HK-2 (cell line): ENCODE measurements around the gene ARHGAP45.

ENCODE experiments used
- DNase-seq: peaks from one replicate; pipeline ENCODE4 v3.0.0-alpha.2; 2018; ENCODE audit not compliant: unreplicated experiment

ARHGAP45 gene

DNA sequence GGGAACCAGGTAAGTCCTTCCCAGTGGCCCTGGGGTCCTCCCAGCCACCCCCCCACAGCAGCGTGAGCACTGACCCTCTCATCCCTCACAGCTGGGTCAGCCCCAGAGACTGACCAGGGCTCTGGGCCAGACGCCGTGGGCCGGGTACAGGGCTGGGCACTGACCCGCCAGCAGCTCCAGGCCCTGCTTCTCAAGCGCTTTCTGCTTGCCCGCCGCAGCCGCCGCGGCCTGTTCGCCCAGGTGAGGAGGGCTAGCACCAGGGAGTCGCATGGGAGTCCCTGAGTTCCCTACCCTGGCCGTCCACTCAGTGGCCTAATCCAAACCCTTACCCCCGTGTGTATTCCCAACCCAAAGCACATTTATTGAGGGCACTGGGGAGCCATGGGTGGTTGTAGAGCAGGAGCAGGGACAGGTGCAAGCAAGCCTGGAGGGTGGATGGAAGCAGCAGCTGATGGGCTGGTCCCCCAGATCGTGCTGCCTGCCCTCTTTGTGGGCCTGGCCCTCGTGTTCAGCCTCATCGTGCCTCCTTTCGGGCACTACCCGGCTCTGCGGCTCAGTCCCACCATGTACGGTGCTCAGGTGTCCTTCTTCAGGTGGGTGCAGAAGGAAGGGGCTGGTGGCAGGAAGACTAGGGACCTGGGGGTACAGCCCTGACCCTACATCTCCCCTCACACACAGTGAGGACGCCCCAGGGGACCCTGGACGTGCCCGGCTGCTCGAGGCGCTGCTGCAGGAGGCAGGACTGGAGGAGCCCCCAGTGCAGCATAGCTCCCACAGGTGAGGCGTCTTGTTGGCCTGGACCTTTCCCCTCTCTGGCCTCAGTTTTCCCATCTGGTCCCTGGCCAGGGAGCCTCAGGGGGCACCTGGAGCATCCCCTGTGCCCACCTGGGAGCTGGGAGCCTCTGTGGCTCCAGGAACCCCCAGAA is 12.6 kb upstream of the ARHGAP45 start:
- no peak for DNase-seq

DNA sequence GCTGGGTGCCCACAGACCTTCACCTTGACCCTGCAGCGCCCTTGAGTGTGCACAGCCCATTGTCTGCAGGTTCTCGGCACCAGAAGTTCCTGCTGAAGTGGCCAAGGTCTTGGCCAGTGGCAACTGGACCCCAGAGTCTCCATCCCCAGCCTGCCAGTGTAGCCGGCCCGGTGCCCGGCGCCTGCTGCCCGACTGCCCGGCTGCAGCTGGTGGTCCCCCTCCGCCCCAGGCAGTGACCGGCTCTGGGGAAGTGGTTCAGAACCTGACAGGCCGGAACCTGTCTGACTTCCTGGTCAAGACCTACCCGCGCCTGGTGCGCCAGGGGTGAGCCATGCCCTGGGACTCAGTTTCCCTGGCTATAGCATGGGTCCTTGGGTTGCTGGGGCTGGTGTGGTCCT is 11.9 kb upstream of the ARHGAP45 start:
- no peak for DNase-seq

DNA sequence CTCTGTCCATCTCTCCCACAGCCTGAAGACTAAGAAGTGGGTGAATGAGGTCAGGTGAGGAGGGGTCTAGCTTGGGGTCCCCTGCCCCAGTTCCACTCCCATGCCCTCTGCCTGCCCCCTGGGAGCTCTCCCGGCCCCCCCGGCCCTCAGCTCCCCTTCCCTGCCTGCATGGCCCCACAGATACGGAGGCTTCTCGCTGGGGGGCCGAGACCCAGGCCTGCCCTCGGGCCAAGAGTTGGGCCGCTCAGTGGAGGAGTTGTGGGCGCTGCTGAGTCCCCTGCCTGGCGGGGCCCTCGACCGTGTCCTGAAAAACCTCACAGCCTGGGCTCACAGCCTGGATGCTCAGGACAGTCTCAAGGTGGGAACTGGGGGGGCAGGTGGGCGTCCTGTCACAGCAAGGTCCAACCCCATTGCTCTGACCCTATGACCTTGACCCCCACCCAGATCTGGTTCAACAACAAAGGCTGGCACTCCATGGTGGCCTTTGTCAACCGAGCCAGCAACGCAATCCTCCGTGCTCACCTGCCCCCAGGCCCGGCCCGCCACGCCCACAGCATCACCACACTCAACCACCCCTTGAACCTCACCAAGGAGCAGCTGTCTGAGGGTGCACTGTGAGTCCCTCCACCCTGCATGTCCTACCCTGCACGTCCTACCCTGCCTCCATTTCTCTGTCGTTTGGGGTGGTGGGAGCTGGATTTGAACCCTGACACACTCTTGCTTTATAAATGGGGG is 10.9 kb upstream of the ARHGAP45 start:
- DNase-seq, result no peak

DNA sequence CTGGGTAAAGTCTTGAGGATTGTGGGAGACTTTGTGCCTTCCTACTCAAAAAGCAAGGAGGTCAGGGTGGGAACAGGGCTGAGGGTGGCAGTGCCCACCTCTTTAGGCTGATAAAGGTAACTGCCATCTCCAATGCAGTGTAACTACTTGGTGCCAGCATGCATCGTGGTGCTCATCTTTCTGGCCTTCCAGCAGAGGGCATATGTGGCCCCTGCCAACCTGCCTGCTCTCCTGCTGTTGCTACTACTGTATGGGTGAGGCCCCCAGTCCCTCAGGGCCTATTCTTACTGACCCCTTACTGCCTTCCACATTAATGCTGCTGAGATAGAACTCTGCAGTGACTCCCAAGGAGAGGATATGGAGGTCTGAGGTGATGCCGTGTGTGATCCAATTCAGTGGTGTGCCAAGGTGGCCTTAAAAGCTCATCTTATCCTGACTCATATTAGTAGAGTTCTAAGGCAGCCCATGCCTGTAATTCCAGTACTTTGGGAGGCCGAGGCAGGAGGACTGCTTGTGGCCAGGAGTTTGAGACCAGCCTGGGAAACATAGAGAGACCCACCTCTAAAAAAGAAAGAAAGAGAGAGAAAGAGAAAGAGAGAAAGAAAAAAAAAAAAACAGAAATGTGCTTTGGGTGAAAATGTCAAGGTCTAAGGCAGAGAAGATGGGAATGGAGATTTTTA is 9.7 kb upstream of the ARHGAP45 start:
- DNase-seq, result peak; percentile 47

DNA sequence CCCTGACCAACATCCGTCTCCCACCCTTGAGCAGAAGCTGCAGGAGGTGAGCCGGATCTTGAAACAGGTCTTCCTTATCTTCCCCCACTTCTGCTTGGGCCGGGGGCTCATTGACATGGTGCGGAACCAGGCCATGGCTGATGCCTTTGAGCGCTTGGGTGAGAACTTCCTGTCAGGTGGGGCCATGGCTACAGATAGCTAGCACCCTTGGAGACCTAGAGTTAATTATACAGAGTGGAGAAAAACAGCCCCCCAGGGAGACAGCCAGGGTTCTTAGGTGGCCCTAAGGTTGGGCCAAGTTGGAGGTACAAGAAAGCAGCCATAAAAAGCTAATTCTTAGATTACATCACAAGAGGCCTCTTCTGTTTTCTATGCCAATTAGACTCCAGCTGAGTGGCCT is 8.9 kb upstream of the ARHGAP45 start:
- DNase-seq, result no peak

DNA sequence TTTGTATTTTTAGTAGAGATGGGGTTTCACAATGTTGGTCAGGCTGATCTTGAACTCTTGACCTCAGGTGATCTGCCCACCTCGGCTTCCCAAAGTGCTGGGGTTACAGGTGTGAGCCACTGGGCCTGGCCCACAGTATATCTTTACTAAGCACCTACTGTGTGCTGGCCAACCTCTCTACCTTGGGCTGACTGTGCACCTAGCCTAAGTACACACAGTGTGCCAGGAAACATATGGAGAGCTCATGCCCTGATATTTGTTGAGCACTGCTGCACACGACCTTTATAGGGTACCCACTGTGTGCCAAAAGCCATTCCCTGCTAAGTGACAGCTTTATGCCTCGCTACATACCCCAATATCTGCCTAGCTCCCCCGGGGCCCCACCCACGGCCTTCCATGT is 6.3 kb upstream of the ARHGAP45 start:
- DNase-seq, result no peak

DNA sequence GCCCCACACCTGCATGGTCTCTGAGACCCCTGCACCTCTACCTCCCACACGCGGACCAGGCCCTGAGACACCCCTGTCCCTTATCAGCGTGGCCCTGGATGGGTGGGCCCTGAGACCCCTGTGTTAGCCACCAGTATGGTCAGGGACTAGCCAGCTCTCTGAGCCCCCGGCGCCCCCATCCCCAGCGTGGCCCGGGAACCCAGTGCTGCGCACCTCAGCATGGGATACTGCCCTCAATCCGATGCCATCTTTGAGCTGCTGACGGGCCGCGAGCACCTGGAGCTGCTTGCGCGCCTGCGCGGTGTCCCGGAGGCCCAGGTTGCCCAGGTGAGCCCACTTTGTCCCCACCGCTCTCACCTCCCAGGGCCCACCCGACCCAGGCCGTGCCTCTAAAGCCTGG is 5.0 kb upstream of the ARHGAP45 start:
- no peak for DNase-seq

DNA sequence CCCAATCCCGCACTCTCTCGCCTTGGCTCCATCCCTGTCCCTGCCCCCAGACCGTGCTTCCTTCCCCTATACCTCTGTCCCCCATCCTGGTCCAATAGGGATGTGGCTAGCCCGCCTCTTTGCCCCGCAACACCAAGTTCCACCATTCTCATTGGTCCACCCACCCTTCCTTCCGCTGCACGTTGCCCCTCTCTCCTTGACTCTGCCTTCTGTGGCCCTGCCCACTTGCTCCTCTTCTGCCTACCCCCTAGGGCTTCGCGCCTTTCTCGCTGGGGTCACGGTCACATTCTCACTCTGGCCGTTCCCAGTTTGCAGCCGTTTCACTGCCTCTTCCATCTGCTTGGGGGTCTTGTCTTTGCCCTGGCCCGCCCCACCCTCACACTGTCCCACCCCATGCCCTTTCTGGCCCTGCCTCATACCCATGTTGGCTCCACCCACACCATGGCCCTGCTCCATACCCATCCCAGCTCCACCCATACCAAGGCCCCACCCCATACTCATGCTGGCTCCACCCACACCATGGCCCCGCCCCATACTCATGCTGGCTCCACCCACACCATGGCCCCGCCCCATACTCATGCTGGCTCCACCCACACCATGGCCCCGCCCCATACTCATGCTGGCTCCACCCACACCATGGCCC is 4.5 kb upstream of the ARHGAP45 start:
- DNase-seq, result no peak

DNA sequence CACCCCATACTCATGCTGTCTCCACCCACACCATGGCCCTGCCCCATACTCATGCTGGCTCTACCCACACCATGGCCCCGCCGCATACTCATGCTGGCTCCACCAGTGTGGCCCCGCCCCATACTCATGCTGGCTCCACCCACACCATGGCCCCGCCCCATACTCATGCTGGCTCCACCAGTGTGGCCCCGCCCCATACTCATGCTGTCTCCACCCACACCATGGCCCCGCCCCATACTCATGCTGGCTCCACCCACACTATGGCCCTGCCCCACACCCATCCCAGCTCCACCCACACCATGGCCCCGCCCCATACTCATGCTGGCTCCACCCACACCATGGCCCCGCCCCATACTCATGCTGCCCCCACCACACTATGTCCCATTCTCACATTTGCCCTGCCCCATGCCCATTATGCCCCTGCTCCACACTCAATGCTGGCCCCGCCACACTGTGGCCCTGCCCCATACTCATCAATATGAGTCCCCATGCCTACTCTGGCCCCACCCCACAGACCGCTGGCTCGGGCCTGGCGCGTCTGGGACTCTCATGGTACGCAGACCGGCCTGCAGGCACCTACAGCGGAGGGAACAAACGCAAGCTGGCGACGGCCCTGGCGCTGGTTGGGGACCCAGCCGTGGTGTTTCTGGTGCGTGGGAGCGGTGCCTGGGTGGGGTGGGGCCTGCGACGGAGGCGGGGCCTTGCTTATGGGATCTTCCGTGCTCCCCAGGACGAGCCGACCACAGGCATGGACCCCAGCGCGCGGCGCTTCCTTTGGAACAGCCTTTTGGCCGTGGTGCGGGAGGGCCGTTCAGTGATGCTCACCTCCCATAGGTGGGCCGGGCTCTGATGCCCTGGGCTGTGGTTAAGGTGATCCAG is 3.7 kb upstream of the ARHGAP45 start:
- no peak for DNase-seq

DNA sequence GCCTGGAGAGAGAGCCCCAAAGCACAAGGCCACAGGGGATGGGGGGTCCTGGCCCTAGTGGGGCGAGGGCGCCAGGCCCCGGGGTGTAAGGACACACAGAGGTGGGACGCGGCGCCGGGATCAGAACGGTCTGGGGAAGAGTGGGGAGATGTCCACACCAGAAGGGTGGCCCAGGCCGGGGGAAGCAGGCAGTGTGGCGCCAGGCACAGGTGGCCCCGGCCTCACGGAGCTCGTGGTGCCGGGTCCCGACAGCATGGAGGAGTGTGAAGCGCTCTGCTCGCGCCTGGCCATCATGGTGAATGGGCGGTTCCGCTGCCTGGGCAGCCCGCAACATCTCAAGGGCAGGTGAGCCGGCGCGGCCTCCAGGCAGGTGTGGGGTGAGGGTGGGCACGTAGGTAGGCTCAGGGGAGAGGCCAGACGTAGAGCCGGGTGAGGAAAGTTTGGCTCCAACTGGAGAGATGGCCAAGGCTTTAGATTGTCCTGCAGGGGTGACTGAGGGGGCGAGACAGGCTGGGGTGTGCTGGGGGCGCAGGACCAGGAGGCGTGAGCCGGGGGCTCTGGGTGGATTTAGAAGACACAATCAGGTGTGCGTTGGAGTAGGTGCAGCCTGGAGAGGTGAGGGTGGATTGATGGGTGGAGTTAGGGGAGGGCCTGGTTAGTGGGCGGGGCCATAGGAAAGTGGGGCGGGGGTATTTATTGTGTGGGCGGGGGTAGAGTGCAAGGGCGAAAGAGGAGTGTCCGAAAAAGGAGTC is 2.9 kb upstream of the ARHGAP45 start:
- DNase-seq, result no peak

DNA sequence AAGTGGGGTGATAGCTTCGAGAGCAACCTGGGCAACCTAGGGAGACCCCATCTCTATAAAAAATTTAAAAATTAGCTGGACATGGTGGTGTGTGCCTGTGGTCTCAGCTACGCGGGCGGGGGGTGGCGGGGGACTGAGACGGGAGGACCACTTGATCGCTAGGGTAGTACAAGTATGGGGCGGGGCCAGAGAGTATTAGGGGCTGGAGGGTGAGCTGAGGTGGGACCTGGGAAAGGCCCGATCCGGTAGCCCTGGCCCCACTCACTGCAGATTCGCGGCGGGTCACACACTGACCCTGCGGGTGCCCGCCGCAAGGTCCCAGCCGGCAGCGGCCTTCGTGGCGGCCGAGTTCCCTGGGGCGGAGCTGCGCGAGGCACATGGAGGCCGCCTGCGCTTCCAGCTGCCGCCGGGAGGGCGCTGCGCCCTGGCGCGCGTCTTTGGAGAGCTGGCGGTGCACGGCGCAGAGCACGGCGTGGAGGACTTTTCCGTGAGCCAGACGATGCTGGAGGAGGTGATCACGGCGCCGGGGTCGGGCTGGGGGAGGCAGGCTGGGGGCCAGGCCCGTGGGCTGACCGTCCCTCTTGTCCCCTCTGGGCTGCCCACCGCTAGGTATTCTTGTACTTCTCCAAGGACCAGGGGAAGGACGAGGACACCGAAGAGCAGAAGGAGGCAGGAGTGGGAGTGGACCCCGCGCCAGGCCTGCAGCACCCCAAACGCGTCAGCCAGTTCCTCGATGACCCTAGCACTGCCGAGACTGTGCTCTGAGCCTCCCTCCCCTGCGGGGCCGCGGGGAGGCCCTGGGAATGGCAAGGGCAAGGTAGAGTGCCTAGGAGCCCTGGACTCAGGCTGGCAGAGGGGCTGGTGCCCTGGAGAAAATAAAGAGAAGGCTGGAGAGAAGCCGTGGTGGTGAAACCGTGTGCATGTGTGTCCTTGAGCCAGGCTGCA is 2.0 kb upstream of the ARHGAP45 start:
- DNase-seq, result peak; percentile 68

DNA sequence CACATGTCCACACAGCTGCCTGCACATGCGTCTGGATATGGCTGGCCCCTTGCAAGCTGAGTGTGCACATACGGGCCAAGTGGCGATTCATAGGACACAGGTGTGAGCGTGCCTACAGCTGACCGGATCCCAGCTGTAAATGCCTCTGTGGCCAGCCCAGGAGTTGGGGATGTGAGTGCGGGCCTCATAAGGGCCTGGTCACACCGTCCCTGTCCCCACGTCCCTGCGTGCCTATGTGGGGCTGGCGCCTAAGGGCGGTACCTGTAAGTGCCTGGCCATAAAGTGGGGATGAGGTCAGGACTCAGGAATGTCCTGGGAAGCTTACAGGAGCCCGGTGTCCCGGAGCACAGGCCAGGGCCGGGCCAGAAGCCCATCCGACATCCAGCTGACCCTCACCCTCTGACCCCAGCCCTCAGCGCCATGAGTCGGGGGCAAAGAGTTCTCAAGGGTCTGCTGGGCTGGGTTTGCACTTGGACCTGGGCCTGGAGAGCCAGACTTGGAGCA is 1.3 kb upstream of the ARHGAP45 start:
- DNase-seq, result peak; percentile 78

DNA sequence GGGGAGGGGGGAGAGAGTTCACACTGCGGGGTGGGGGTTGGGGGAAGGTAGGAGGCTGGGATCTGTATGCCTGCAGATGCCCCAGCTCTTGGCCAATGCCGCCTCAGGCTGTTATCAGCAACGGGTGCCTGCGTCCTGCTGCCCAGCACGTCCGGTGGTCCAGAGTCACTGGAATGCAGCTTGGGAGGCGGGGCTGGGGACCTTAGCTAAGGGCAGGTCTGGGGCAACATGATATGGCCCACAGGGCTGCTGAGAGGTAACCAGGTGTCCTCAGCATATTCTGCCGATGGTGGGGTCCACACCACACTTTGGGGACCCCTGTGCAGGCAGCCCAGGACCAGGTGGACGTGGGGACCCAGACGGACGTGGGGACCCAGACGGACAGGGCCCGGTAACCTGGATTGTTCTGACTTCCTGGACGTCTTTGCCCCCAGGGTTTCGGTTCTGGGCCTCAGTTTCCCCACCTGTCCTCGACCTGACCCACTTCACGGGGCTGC is 668 bp upstream of the ARHGAP45 start:
- peak; percentile 77 for DNase-seq

DNA sequence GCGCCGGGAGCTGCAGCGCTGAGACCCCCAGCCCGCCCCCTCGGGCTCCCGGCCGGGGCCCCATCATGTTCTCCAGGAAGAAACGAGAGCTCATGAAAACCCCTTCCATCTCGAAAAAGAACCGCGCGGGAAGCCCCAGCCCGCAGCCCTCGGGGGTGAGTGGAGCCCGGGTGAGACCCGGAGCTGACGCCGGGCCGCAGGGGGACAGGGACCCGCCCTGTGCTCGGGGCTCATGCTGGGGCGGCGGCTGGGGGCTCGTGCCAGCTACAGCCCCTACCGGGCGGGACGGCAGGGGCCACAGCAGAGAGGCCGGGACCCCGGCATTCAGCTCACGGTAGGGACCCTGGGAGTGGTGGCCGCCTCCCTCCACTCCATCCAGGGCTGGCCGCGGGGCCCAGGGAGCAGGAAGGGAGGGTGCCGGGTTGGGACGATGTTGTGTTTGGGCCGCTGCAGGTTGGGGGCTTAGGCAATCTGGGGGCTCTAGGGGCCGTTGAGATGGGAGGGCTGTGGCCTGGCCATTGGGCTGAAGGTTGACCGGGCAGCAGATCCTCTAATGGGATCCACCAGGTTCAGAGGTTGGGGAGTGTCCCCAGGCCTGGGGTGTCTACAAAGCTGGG is 482 bp downstream of the ARHGAP45 start:
- no peak for DNase-seq

DNA sequence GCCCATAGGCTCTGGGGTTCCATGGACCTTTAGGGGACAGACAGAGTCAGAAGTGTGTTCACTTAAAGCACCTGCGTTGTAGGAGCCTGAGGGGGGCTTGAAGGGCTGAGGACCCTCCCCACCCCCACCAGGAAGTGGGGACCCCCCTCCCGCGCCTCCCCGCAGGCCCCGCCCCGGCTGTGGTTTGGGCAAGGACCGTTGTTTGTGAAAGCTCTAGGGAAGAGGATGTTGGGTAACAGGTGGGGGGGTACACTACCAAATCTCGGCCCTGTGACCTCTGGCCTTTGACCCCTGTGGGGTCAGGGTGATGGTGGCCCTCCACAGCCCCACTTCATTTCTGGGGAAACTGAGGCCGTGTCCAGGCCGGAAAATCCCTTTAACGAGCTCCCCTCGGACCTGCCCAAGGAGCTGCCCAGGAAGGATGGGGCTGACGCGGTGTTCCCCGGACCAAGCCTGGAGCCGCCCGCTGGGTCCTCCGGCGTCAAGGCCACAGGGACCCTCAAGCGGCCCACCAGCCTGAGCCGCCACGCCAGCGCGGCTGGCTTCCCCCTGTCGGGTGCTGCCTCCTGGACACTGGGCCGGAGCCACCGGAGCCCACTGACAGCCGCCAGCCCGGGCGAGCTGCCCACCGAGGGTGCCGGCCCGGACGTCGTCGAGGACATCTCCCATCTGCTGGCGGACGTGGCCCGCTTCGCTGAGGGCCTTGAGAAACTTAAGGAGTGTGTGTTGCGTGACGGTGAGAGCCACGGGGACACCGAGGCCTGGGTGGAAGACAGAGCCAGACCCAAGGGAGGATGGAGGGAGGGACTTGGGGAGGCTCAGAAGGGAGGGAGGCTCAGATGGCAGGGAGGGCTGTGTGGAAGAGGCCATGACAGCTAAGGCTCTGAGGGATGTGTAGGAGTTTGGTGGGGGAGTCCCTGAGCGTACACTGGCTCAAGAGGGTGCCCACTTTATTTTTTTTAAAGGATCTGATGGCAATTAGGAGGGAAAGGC is 1.3 kb downstream of the ARHGAP45 start:
- no peak for DNase-seq

DNA sequence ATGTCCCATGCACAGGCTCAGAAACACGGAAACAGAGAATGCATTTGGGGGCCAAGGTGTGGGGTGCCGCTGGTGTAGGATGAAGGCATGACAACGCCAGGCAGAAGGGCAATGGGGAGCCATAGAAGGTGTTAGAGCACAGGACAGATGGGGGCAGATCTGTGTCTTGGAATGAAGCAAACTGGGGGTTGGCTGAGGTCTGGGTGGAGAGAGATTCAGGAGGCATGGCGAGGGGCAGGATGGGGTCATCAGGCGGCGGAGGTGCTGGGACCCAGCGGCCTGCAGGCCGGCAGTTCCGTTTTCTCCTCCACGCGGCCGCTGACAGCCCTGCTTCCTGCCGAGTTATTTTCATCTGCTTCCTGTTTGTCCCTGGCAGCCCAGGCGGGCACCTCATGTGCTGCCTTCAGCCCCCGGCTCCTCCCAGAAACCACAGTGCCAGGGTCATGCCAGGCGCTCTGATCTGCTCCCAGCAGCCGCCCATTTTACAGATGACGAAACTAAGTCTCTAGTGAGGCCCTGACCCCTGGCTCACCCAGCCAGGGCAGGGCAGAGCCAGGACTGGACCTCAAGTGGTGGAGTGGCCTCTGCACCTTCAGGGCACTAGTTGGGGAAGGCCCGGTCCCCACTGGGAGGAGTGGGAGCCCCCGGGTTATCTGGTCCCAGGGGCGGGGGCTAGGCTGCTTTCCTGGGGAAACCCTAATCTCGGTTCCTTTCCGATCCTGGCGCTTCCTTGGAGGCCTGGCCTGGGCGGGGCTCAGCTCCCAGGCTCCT is 2.2 kb downstream of the ARHGAP45 start:
- no peak for DNase-seq
